Right lobe of liver (tissue), 6 donors: ENCODE results near the gene TGFA. TPM values are rescaled to one million over a fixed set of nuclear protein-coding genes. Genes with fewer than 3 reads are reported as not detected.

Source experiments
- ATAC-seq, 4 donors: fragments of 200-7000 bp; cut with Tn5 transposase; one replicate each; pipeline ENCODE4 v1.9.1; 2020; ENCODE audit warnings: mild to moderate bottlenecking in 4 of 4, moderate library complexity in 4 of 4
- DNase-seq, 3 donors: peaks; one replicate each; pipeline ENCODE4 v3.0.0-alpha.2; 2020
- H3K27ac ChIP-seq, 3 donors: fragments of 200-600 bp; one replicate each; pipeline ENCODE4 v1.8.0; 2022
- H3K27me3 ChIP-seq, 2 donors: fragments of 200-600 bp; one replicate each; pipeline ENCODE4 v1.8.0; 2022
- H3K36me3 ChIP-seq, 4 donors: fragments of 200-600 bp; sonication (generic) in 1 of 4; one replicate each; pipeline versions ENCODE4 v1.5.1 to v1.8.0; 2017 to 2022; ENCODE audit warnings: control low read depth in 1 of 4
- H3K4me1 ChIP-seq, 4 donors: fragments of 200-600 bp; sonication (generic) in 1 of 4; one replicate each; pipeline versions ENCODE4 v1.5.1 to v1.8.0; 2017 to 2022; ENCODE audit warnings: control low read depth in 1 of 4
- H3K4me3 ChIP-seq, 3 donors: fragments of 200-600 bp; one replicate each; pipeline ENCODE4 v1.8.0; 2022
- H3K9me3 ChIP-seq, 4 donors: fragments of 200-600 bp; sonication (generic) in 1 of 4; one replicate each; pipeline versions ENCODE4 v1.5.1 to v1.8.0; 2017 to 2022; ENCODE audit warnings: control low read depth in 1 of 4
- POLR2A ChIP-seq: fragments of 450-650 bp; IDR thresholded peaks from one replicate; pipeline ENCODE4 v1.6.1; 2017; ENCODE audit warnings: antibody characterized with exemption, mild to moderate bottlenecking
- WGBS: methylation state at CpG from one replicate; pipeline ENCODE4 v1.1.6; 2018; ENCODE audit warnings: low coverage, low lambda C conversion rate; ENCODE audit not compliant: insufficient coverage; ENCODE audit errors: missing lambda C conversion rate; 5-methylcytosine and 5-hydroxymethylcytosine counted together
- intact Hi-C, 2 donors: fragments of 100-400 bp; cut with DNase I; formaldehyde crosslinking; loops; one replicate each; pipeline versions ENCODE4 v1.11.2 to v1.14.1; 2022
- total RNA-seq, 6 experiments: library from RNA; depleted of rRNA in 2 of 6; stranded (reverse); fragments of >200 nt in 2 of 6; fragmentation: NEBNext Ultra II Directional in 3 of 6; extraction: Animal tissue kit (Norgen Biotek cat#: 25700) in 3 of 6; gene quantifications; one replicate each; pipeline versions ENCODE4 v1.1.0 to v1.2.4, GENCODE V29; 2016 to 2023
- TF ChIP-seq, protein P1 (sequence below), 4 donors: fragments of 200-600 bp in 3 of 4; fragments of 450-650 bp in 1 of 4; IDR thresholded peaks; one replicate each; pipeline versions ENCODE4 v1.5.1 to v1.8.0; 2016 to 2022; ENCODE audit warnings: antibody characterized with exemption in 4 of 4, mild to moderate bottlenecking in 2 of 4
- donor health status: DM: no; HTN: yes; CAD: no.
- donor health status: DM: no; HTN: no; CAD: no.
- donor health status: DM: no; HTN: no; CAD: no.
- donor health status: DM: no; HTN: yes; CAD: no.
- donor health status: DM: no; HTN: yes; CAD: no.

Gene TGFA
- total RNA-seq, 6 experiments from 2014 or later: 2.1 to 5.1 (median 4.4) TPM

DNA sequence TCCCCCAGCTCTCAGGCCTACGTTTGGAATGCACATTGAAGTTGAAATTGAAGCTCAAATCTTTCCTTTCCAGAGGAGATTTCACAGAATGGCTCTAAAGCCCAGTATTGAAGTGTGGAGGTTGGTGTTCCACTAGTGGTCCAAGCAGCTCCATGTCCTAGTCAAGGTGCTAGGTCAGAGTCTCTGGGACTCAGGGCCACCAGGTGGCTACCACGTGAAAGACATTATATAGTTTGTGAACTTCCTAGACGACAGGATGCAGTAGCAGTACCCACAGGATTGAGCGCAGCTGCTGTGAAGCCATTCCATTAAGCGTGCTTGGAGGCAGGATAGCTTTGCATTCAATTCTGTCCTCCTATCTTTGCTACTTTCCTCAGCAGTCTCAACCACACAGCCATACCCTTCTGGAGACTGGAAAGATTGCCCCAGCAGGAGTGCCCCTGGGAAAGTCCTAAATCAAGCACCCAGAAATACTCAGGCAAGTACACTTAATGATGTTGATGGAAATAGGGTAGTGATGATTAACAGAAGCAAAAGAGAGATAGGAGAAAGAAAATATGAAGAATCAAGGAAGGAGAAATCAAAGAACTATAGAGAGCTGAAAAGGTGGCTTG, 4.7 kb upstream of the TGFA start:
- Histone ChIP-seq H3K36me3 (no peaks in the 10 kb centered on the region), H3K27ac (no peak overlapping the region), H3K4me3 (no peak overlapping the region), H3K4me1 (peaks cover 0 to 4% (median 0%) of the 10 kb centered on the region in 4 donors), H3K9me3 (no peaks in the 10 kb centered on the region), H3K27me3 (no peaks in the 10 kb centered on the region)
- intact Hi-C loops: no loop called here
- ATAC-seq (no peak), DNase-seq (no peak)
- WGBS: 58% methylated on average over 3 of the region's 5 CpGs
- TF ChIP-seq, protein P1, sequence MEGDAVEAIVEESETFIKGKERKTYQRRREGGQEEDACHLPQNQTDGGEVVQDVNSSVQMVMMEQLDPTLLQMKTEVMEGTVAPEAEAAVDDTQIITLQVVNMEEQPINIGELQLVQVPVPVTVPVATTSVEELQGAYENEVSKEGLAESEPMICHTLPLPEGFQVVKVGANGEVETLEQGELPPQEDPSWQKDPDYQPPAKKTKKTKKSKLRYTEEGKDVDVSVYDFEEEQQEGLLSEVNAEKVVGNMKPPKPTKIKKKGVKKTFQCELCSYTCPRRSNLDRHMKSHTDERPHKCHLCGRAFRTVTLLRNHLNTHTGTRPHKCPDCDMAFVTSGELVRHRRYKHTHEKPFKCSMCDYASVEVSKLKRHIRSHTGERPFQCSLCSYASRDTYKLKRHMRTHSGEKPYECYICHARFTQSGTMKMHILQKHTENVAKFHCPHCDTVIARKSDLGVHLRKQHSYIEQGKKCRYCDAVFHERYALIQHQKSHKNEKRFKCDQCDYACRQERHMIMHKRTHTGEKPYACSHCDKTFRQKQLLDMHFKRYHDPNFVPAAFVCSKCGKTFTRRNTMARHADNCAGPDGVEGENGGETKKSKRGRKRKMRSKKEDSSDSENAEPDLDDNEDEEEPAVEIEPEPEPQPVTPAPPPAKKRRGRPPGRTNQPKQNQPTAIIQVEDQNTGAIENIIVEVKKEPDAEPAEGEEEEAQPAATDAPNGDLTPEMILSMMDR (IDR thresholded peaks at IDR 0.05): no peak
- TF ChIP-seq POLR2A: no peak

DNA sequence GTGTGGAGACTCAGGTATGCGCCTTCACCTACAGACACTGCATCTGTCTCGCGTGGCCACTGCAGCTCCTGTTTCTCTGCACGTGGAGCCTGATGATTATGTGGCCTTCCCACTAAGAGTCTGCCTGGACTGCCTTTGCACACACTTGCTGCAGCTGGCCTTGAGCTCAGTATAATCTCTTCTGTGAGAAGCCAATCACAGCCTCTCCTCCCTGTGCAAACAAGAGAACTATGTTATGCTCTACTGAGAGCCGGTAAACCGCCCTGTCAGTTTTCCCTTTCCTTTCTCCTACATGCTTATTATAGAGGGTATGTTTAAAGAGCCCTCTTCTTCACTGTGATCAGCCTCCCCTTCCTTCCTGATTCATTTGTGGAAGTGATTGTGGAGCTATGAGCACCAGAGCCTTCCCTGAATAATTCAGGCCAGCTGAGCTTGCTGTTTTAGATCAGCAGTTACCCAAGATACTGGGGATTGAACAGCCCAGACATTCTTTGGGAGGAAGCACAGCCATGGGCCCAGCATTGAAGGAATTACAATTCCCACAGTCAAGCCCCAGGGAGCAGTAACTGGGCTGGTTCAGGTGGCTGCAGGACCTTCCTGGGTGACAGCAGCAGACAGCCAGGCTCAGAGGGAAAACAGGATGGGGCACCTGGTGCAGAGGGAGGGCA, 3.7 kb upstream of the TGFA start:
- Histone ChIP-seq H3K9me3 (no peaks in the 10 kb centered on the region), H3K27me3 (no peaks in the 10 kb centered on the region), H3K4me3 (no peak overlapping the region), H3K4me1 (peaks cover 0 to 4% (median 0%) of the 10 kb centered on the region in 4 donors), H3K27ac (no peak overlapping the region), H3K36me3 (no peaks in the 10 kb centered on the region)
- intact Hi-C loops: no loop called here
- WGBS: 62% methylated on average over 6 of the region's 6 CpGs
- TF ChIP-seq POLR2A: no peak
- TF ChIP-seq, protein P1 (IDR thresholded peaks at IDR 0.05): no peak
- ATAC-seq (no peak), DNase-seq (no peak)

GRCh38 chr2:70556608-70557007, 3.0 kb upstream of the TGFA start:
- DNase-seq: no peak
- TF ChIP-seq POLR2A: no peak
- TF ChIP-seq, protein P1 (IDR thresholded peaks at IDR 0.05): no peak

GRCh38 chr2:70554338-70554892, 789 bp upstream of the TGFA start:
- WGBS: 9% methylated on average over 3 of the region's 18 CpGs
- Histone ChIP-seq H3K9me3 (no peaks in the 10 kb centered on the region), H3K27ac (peak overlapping the region; percentile 63 to 67 (median 65)), H3K36me3 (no peaks in the 10 kb centered on the region), H3K4me1 (peaks cover 0 to 4% (median 0%) of the 10 kb centered on the region in 4 donors), H3K27me3 (no peaks in the 10 kb centered on the region), H3K4me3 (peak overlapping the region; percentile 62 to 76 (median 76))
- intact Hi-C loops: no loop called here
- ATAC-seq (no peak), DNase-seq (no peak)
- TF ChIP-seq, protein P1 (IDR thresholded peaks at IDR 0.05): peak in 2 of 4 donors; percentile 18 to 32
- no peak for TF ChIP-seq POLR2A

More at GRCh38 chr2:70556608-70557007, 3.0 kb upstream of the TGFA start:
- peaks cover 0 to 4% (median 0%) of the 10 kb centered on the region in 4 donors for H3K4me1 ChIP-seq
- intact Hi-C loops: no loop called here
- ATAC-seq: no peak
- H3K9me3 ChIP-seq: no peaks in the 10 kb centered on the region
- no peak overlapping the region for H3K27ac ChIP-seq
- H3K27me3 ChIP-seq: no peaks in the 10 kb centered on the region
- no peak overlapping the region for H3K4me3 ChIP-seq
- H3K36me3 ChIP-seq: no peaks in the 10 kb centered on the region
- WGBS: 63% methylated on average over 2 of the region's 2 CpGs
